Measurements from ENCODE around the gene KRT6A.

Gene KRT6A

DNA sequence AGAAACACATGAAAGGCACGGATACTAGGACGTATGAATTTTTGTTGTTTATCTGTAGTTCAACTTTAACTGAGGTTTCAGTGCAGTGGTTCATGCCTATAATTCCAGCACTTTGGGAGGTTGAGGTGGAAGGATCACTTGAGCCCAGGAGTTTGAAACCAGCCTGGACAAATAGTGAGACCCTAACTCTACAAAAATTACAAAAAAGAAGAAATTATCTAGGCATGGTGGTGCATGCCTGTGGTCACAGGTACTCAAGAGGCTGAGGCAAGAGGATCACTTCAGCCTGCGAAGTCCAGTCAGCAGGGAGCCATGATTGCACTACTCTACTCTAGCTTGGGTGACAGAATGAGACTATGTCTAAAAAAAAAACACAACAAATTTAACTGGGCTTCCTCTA is 49.1 kb downstream of the KRT6A start:
- TF ChIP-seq GATA3 (IDR thresholded peaks at IDR 0.05; ENCODE audit: low read depth, low read length) = no peak
- TF ChIP-seq GATA2 (IDR thresholded peaks at IDR 0.05; ENCODE audit: low read depth, low read length) = no peak

DNA sequence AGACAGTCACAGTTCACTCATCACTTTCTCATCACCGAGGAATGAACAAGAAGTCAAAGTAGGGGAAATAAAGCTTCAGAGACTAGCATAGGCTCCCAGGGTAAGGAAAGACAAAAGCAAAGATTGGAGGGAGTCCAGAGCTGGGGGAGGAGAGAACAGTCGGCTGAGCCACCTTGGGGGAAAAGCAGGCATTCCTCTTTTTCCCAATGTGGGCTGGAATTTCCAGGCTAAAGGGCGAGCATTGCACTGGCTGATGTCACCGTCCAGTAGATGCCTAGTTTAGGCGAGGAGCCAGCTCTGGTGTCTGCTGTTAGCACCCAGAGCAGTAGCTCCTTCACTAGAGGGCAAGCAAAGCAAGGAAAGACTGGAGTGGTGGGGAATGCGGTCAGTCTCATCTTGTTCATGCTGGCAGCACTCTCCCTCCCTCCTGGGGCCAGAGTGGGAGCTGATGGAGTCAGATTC is 50.4 kb downstream of the KRT6A start:
- TF ChIP-seq GATA2 (IDR thresholded peaks at IDR 0.05; ENCODE audit: low read depth, low read length) = no peak
- no peak for TF ChIP-seq GATA3 (IDR thresholded peaks at IDR 0.05; ENCODE audit: low read depth, low read length)

DNA sequence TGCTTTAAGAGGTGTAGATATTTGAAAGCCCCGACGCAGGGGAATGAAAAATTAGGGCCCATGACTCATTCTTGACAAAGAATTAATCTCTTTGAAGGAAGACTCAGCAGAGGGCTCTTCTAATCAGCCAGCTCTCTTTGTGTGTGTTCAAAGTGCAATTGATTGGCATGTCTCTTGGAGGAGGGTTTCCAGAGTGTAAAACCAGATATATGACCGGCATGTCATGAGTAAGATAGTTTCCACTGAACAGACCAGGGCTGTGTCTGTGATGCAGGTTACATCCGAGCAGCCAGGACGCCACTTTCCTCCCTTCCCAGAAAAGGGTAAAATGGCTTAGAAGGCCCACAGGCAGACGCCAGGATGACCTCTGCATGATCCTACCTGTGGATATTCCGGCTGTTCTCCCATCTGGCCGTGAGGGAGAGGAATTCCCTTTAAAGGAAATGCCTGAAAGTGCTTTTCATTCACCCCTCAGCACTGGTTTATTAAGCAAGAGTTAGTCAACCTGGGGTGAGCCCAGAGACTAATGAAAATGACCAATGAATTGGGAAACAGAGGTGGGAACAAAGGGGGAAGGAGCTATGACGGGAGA is 51.6 kb downstream of the KRT6A start:
- TF ChIP-seq GATA2 (IDR thresholded peaks at IDR 0.05; ENCODE audit: low read depth, low read length) (no peak), GATA3 (IDR thresholded peaks at IDR 0.05; ENCODE audit: low read depth, low read length) (no peak)

DNA sequence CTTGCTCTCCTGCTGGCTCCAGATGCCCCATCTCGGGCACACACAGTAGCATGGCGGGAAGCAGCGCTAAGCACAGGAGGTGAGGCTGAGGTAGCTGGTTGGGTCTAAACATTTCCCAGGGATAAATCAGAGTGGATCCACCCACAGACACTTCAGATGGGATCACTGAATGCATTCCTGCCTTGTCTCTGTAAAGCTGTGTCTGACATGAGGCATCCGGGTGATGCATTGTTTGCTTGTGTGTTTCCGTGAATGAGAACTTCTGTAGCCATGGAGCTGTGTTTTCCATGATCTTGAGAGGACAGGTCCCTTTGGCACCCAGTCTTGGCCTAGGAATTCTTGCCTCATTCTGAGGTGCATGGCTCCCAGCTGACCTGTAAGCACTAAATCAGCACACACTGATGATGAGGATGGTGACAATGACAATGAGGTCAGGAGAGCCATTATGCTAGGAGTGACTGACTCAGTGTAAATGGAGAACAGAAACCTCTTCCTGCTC is 52.2 kb downstream of the KRT6A start:
- TF ChIP-seq GATA2 (IDR thresholded peaks at IDR 0.05; ENCODE audit: low read depth, low read length) (no peak), GATA3 (IDR thresholded peaks at IDR 0.05; ENCODE audit: low read depth, low read length) (no peak)

DNA sequence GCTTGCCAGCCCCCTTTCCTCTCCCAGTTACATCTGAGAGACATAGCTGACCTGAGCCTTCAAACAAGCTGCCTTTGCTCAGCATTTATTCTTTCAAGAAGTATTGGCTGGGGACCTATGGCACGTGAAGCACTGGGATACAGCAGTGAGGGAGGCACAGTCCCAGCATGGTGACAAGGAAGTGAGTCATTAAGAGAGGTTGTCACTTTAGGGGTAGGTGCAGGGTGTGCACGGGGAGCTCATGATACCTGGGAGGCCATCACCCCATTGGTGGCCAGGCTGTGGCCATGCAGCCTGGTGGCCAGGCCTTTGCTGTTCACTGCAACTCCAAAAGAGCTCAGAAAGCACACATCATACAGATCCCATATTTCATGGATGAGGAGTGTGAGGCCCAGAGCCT is 53.2 kb downstream of the KRT6A start:
- TF ChIP-seq GATA3 (IDR thresholded peaks at IDR 0.05; ENCODE audit: low read depth, low read length) = no peak

DNA sequence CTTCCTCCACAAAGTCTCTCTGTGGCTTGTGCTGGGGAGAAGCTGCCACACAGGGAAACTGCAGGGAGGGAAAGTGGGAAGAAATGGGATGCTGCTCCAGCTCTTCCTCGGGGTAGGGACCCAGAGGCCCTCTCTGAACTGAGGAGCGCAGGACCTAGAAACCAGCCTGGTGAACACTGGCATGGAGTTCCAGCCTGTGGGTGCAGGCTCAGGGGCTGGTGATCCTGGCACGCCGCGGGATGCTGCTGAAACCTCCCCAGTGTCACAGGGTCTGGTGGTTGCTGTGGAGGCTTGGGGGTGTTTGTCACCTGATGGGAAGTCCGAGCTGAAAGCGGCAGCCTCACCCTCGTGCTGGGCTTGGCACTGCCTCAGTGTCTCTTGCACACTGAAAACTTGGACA is 53.6 kb downstream of the KRT6A start:
- TF ChIP-seq GATA3 (IDR thresholded peaks at IDR 0.05; ENCODE audit: low read depth, low read length) (no peak), GATA2 (IDR thresholded peaks at IDR 0.05; ENCODE audit: low read depth, low read length) (no peak)

DNA sequence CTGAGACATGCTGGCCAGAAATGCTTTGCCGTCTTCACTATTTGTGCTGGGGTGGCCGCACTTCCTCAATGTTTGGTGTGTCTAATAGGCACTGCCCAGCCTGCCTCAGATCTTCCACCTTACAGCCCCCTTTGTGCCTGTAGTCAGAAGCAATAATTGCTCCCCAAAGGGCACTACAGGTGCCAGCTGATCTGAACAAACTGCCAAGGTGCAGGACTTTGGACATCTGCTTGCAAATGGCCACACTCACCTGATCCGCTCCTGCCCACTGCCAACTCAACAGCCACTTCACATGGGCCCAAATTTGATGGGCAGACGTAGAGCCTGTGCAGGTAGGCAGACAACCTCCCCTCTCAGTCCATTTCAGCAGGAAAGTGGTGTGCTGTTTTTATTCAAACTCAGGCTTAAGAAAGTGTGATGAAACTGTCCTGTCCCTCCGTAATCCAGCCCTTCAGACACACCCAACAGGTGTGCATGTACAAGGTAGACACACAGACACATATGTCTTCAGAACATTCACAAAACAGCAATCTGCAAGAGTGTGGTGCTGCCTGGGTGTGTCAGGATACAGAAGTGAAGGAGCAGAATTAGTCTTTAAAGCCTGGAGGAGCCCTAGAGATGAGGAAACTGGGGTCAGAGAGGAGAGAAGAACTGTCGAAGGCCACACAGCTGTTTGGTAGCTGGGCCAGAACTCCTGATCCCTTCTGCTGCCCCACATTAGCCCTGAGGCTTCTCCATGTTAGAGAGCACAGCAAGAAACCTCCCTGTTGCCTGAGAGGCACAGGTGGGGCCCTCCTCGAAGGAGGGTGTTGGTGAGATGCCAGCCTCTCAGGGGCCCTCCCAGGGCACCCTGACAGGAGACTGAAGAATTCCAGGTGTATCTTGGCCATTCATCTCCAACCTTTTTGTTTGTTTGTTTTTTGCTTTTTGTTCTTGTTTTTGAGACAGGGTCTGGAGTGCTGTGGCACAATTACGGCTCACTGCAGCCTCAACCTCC is 54.5 kb downstream of the KRT6A start:
- TF ChIP-seq GATA3 (IDR thresholded peaks at IDR 0.05; ENCODE audit: low read depth, low read length) (no peak), GATA2 (IDR thresholded peaks at IDR 0.05; ENCODE audit: low read depth, low read length) (no peak)

DNA sequence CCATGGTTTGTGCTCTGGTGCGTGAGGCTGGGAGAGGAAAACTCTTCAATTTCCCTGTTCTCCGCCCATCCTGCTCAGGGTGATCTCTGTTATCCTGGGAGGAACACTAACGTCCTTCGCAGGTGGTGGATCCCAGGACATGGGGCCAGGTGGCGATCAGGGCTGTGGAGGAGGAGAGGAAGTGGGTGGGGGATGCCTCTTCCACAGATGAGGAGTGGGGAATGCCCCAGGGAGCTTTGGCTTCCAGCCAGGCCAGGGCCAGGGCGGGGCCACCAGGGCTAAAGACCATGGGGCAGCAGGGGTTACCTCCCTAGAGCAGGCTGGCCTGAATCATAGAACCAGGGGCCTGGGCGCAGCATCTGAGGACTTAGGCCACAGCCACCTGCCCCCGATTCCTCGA is 55.5 kb downstream of the KRT6A start:
- TF ChIP-seq GATA2 (IDR thresholded peaks at IDR 0.05; ENCODE audit: low read depth, low read length) (no peak), GATA3 (IDR thresholded peaks at IDR 0.05; ENCODE audit: low read depth, low read length) (no peak)
